ENCODE data around the gene PCYT2.
"Not testable (repeated sequence)": the region's sequence is repeated elsewhere in the genome, so short reads cannot be mapped to it uniquely, and the experiment has no call there.

The PCYT2 gene

DNA sequence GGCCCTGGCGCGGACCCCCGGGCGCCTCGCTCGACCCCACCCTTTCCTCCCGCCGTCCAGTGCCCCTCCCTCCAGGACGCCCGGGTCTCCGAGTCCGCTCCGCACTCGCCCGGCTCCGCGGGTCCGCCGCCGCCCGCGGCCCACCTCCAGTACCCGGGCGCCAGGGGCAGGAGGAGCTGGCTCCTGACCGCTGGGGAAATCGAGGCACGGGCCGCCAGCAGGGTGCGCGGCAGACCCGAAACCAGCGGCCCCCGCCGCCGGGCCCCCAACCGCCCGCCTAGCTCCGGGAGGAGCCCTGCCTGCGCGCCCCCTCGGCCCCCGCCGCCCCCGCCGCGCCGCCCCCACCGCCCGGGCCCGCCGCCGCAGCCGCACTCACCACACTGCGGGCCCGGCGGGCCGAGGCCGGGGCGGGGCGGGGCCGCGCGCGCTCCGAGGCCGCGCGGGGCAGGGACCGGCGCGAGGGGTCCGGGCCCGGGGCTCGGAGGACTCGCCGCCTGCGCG, 16.0 kb upstream of the PCYT2 start:
- no peak for DNase-seq

DNA sequence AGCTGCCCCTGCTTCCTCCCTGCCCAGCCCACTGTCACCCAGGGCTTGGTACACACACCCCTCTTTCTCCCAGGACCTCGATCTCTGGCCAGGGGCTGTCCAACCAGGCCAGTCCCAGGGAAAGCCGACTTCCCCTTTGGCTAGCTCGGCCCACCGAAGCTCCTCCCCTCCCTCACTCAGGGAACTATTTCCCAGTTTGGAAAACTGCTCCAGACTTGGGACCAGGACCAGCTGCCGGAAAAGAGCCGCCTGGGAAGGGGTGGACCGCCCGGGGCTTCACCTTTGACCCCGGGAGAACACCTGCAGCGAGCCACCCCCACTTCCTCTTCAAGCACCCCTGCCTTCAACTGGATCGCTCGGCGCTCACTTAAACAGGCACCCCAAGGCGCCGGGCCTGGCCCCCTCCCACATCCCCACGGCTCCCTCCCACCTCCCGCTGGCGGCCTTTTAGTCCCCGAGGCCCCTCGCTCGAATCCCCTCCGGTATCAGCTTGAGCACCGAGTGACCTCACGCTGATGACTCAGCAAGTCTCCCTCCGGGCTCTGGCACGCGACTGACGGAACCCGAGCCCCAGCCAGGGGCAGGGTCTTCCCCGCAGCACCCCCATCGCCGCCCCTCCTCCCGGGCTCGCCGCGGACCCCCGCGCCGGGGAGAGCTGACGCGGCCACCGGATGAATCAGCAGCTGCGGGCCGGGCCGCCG, 15.4 kb upstream of the PCYT2 start:
- peak; percentile 67 for DNase-seq

DNA sequence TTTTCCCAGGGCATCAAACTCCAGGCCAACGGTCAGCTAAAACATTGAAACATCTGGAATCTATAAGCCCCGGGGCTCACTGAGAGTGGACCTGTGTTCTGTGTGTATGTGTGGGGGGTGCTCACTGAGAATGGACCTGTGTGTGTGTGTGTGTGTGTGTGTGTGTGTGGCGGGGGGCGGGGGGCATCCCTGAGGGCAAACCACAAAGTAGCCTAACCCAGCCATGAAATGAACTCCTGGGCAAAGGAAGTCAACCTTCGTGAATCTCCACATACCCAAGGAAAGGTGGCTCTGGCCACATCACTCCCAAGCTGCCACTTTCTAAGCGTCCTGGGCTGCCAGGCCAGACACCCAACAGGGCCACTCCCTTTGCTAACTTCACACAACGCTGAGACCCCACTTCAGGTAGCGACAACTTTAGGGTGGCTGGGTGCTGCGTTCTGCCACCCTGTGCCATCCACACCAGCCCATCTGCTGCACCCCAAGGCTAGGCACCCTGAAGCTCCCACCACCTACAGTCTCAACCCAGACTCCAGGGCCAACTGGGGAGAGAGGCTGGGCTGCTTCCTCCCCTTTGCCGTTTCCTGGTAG, 14.8 kb upstream of the PCYT2 start:
- DNase-seq: no peak

DNA sequence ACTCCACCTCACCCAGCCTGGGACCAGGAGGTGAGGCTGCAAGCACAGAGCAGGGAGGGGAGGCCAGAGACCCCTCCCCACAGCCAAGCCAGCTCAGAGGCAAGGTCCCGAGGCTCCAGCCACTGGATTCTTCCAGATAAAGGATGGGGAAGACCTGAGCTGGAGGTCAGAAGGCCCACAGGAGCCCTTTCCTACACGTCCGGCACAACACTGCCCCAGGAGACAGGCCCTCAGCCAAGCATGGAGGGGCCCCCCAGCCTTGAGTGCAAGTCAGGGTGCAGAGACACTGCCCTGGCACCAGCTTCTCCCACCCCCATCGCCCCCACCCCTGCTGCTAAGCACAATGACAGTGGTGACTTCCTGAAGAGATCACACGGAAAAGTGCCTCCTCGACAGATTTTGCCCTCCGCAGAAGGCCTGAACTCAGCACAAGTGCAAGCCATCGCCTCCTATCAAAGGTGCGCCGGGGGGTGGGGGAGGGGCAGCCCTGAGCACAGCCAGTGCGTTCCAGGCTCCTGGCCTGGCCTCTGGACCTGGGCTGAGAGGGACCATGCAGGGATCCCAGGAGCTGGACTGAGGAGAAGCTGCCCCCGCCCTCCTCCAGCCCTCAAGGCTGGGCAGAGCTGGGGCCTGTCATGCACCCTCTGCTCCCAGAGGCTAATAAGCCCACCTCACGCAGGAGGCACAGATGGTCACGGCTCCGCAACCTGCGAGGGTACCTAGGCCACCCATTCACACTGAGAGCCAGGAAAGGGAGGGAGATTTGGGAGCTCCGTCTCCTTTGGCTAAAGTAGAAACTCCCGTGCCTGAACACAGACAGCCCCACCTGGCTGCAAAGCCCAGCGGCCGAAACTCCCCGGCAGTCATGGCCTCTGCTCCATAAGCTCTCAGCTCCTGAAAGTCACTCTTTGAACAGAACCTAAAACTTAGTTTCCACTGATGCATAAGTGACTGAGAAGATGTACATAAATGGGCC, 13.6 kb upstream of the PCYT2 start:
- no peak for DNase-seq

DNA sequence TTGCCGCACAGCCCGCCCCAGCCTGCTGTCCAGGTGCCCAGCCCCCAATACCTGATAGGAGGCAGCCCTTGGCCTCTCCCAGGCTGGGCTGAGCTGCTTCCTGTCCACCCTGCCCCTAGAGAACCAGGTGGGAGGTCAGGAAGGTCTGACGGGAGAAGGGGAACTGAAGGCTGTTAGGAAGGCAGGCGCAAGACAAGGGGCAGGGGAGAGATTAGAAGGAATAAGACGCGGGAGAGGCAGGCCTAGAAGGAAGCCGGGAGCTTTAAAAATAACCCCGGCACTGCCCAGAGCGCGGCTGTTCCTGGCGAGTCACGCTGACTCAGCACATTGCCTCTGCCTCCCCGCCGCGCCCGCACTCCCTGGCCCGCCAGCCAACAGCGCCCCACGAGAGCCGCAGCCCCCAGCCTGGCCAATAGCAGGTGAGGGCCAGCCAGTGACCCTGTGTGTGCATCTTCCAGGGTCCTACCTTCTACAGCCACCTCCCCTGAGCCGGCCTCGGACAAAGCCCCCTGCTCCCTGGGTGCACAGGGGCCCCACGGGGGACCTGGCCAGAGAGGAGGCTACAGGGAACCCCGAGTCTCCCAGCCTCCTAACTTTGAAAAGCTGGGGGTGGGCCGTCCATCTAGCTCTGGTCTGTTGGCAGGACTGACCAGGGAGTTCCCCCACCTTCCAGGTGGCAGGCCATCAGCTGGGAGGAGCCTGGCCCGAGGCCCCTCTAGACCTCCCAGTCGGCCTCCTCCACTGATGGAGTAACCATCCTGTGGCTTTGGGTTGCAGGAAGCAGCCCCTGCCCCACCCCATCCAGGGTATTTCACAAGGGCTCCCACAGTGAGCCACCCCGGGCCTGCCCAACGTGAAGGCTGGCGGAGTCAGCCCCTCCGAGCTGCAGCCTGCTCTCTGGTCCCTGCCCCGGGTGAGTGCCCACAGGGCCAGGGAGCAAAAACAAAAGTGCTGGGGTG, 12.4 kb upstream of the PCYT2 start:
- peak; percentile 88 for DNase-seq

DNA sequence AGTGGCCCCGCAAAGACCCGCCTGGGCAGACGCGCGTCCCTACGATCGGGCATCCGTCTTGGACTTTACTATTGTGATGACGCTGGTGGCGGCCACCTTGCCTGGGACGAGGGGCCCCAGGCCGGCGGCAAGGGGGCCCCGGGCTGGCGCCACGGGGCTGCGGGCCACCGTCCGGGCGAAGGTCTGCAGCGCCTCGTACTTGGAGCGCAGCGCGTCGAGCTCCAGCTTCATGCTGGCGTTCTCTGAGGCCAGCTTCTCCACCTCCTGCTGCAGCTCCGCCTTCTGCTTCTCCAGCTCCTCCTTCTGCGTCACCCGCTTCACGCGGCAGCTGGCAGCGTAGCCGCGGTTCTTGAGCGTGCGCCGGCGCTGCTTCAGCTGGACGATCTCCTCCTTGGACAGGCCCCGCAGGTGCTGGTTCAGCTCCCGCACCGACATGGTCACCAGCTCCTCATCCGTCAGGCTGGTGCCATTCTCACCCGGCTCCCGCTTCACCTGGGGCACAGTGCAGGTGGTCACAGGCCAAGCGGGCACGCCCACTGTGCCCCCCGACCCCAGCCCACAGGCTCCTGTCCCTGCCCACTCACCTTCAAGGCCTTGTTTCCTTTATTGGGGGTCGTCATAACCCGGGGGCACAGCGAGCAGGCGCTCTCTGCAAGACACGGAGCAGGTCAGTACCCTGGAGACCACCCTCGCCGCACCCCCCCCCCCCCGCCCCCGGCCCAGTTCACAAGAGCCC, 11.5 kb upstream of the PCYT2 start:
- DNase-seq: peak; percentile 69

DNA sequence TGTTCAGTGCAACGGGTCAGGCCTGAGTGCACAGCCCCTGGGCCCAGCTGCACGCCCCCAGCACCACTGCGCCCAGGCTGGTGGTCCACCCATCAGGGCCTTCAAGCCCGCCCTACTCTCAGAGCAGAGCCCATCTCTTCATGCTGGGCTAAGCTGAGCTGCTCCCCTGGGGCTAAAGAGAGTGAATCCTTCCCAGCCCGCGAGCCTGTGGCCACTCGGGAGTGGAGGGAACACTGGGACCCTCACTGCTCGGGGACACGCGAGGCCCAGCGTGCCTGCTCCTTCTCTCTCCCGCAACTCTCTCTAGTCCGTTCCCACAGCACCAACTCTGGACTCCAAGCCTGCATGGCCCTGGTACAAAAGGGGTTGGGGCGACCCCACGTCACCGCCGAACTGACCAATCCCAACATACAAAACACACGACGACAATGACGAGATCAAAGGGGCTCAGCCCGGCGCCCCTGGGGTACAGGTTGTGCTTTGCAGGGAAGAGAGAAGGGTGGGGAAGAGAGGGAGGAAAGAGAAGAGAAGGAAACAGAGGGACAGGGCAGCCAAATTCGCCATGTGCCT, 10.9 kb upstream of the PCYT2 start:
- no peak for DNase-seq

DNA sequence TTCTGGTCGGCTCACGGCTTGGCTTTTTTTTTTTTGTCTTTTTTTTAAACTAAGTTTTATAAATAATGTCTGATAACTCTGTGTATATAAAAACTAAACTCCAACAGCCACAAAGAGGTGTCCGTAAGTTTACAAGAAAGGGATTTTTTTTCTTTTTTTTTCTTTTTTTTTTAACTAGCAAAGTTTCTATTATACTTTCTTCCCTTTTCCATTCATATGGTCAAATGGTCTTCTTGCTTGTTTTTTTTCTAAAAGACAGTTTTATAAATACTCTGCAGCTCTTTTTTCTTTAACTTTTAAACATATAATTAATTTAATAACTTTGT, 10.3 kb upstream of the PCYT2 start:
- no peak for DNase-seq

DNA sequence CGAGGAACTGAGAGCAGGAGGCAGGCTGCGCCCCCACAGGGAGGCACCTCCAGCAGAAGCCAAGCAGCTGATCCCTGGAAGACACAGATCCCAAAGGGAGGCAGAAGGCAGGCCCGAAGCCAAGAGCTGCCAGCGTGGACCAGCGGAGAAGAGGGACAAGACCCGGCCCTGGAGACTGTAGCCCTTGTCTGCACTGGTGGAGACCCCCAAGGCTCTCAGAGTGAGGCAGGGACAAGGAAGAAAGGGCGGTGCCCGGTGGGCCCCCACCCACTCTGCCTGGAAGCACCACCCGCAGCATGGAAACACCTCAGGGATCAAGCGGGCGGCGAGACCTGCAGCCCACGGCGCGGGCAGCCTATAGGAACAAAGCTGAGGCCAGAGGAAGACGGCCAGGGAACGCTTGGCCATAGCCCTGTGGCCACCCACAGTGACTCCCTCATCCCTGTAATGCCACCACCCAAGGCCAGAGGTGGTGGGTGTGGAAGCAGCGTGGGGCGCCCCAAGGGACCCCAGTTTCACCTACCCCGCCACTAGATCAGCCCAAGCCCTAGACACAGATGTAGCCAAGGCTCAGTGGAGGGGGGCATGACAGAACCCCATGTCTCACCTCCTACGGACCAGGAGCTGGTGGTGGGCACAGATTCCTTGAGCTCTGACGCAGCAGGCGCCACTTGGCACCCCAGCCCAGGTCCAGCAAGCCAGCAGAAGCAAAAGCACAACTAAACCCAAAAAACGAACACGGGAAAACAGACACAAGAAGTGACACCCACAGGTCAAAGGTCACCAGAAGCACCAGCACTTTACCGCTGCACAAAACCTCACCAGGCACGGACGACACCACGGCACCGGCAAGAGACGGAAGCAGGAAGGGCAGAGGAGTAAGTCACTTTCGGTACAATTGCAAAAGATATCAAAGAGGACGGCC, 9.7 kb upstream of the PCYT2 start:
- DNase-seq: peak; percentile 90

DNA sequence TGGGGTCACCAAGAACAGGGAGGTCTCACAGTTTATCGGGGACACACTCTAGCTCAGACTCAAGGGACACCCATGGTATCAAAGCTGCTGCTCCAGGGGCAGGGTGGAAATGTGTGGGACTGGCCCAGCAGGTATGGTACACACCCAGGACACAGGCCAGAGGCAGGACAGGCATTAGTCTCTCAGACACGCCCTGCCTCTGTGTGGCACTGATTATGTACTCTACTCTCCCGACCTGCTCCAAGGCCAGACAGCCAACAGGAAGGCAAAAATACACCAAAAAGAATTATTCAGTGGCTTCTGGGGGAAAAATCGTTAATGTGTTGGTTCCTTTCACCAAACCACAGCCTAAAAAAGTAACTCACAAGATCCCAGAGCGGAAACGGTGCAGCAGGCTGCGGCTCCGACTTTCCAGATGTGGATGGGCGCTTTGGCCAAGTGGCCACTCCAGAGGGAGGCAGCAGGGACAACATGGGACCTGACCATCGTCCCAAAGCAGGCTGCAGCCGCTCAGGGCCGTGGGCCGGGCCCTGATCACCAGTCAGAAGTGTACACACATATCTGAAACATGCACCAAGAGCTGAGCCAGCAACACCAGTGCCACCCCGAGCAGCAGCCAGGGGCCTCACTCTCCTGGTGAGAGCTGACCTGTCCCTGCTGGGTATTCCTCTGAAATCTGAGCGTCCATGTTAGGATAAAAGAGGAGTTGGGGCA, 7.8 kb upstream of the PCYT2 start:
- DNase-seq: peak; percentile 90

DNA sequence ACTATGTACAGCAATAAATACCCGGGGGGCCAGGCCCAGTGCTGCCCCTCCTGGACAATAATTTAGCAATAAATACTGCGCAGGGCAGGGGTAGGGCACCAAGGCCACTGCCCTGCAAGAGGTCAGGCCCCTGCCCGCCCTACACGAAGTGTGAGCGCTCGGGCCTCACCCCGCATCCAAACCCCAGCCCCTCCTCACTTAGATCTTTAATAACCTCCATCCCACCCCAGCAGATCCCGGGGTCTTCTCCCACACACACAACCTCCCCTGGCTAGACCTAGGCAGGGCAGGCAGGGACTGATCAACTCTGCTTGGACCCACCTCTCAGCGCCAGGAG, 7.1 kb upstream of the PCYT2 start:
- DNase-seq: not testable (repeated sequence)

DNA sequence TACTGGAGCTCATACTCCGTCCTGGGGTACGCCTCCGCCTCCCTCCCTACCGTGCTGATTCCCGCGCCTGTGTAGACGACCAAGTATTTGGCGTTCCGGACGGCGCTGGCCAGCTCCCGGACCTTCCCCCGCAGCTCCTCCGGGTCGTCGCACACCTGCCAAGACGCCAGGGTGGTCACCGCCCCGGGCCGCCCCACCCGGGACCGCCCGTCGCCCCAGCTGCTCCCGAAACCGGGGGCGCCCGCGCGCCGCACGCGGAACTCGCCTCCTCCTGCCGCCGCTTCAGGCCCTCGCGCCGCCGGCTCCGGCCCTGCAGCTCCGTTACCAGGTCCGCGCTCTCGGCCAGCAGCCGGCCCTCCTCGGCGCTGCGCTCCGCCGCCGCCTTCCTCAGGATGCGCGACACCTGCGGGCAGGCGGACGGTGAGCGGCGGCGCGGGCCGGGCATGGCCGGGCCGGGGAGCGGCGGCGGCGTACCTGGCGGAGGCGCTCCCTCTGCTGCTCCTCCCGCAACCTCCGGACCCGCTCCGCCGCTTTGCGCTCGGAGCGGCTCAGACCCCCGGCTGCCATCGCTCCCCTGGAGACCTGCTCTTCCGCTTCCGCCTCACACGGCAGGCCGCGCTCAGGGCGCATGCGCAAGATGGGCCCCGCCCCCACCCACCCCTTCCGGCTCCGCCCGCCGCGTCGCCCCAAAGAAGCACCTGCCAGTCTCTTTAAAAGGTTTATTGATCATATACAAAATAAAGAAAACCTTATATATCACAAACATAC, 6.5 kb upstream of the PCYT2 start, which contains the start of gene SIRT7:
Gene SIRT7 (minus strand): TSS at position 612 of the 768 bp plus-strand sequence. CDS start 45 bp downstream, at position 567.
- peak; percentile 75 for DNase-seq

DNA sequence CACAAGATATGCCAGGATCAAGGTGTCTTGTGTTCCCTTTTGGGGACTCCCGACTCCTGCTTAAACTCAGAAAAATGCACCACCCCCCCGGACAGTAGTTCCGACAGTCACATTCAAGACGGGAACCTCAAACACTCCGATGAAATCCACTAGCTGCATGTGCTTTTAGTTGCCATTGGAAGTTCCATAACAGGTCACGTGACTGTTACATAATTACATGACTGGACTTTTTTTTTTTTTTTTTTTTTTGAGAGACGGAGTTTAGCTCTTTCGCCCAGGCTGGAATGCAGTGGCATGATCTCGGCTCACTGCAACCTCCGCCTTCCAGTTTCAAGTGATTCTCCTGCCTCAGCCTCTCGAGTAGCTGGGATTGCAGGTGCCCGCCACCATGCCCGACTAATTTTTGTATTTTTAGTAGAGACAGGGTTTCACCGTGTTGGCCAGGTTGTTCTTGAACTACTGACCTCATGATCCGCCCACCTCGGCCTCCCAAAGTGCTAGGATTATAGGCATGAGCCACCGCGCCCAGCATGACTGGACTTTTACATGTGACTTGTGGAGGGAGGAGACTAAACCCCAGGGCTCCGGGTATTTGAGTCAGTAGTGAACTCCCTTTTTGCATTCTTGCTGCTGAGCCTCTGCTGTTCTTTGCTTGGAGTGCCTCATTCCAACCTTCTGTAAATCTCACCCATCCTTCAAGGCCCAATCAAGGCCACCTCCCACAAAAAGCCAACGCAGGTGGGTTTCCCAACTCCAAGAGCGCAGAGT, 5.2 kb upstream of the PCYT2 start:
- peak; percentile 39 for DNase-seq

DNA sequence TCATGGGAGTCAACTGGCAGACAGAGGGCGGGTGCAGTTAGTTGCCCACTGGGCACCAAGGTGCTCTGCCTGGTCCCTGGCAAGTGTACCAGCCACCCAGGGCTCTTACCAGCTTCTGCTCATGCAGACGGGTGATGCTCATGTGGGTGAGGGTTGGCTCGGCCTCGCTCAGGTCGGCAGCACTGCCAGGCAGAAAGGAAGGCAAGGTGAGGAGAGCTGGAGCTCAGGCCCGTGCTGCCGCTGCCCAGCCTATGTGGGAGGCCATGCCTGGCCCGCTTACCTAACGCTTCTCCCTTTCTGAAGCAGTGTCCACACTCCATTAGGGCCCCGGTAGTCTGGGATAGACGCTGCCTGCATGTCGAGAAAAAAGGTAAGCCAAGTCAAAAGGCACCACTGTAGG, 4.1 kb upstream of the PCYT2 start:
- no peak for DNase-seq

DNA sequence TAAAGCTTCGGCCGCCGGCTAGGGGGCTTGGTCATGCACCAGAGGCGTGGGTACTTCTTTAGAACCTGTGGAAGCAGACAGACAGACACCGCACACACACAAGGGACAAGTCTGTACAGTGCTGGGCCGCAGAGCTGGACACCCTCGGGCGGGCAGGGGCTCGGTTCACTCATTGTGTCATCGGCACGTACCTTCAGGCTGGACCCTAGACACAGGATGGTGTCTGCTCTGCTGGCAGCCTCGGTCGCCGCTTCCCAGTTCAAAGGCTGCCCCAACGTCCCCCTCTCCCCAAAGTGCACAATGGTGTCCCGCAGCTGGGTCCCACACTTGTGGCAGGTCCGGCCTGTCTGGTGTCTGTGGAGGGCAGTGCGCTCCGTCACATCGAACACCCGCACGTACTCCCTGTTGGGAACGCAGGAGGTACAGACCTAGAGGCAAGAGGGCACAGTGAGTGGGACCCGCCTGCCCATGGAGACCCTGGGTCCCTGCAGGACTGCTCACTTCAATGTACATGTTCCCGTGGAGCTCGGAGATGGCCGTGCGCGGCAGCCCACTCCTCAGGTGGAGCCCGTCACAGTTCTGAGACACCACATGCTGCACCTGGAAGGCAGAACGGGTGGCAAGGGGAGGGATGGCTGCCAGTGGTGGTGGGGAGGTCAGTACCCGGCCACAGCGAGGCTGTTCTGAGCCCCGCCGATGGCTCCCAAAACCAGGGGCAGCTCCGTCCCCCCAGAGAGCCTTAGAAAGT, 3.1 kb upstream of the PCYT2 start:
- DNase-seq: no peak

DNA sequence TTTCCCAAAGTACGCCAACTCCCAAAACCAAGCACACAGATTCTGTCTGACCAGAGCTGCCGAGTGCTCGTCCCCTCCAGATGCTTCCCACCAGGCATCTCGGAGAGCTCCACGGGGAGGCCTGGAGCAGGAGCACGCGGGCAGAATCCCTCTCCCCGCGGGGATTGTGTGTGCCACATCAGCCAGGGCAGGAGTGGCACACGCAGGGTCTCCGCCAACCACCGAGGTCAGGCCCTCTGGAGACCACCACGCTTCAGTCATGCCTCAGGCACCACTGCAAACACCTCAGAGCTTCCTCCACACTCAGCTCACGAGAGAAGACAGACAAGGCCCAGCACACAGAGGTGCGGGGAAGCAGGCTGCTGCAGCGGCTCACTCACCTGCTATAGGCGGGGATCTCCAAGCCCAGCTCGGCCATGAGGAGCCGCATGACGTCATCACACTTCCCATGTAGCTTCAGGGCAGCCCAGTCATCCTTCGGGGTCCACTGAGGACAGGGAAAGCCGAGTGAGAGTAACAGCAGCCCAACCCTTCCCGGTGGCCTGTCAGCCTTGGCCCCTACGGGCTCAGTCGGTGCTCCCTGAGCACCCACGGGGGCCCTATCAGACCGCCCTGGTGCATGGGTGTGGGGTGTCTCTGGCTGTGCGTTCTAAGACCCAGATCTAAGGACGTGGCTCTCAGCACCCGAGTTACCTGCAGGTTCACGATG, 2.3 kb upstream of the PCYT2 start:
- DNase-seq: no peak
